Common myeloid progenitor, CD34-positive (primary cell): ENCODE results near the gene TEX47.
A peak's percentile ranks its signal among the peaks of the same experiment; 100 is the strongest.

Experiments used
- CTCF ChIA-PET: fragments of 350-600 bp; sonication (Branson Sonifier 250); formaldehyde crosslinking; loops from one replicate; lab custom pipeline; 2021; ENCODE audit warnings: antibody characterized with exemption; lab: Charles Lee
- POLR2A ChIA-PET: fragments of 350-600 bp; sonication (Branson Sonifier 250); formaldehyde crosslinking; loops from one replicate; lab custom pipeline; 2021; ENCODE audit warnings: antibody characterized with exemption; lab: Charles Lee
- DNase-seq, 3 donors: peaks; one replicate each; pipeline versions ENCODE4 v3.0.0 to v3.0.0-alpha.2; 2013
- H3K27ac ChIP-seq, 2 experiments: 1 replicate in 1 of 2; 2 replicates in 1 of 2; pipeline ENCODE4 v1.7.0; 2013; ENCODE audit warnings: inconsistent platforms in 2 of 2, low read length in 2 of 2, mild to moderate bottlenecking in 2 of 2, low read depth in 1 of 2, moderate library complexity in 1 of 2; ENCODE audit not compliant: severe bottlenecking in 2 of 2, insufficient read depth in 1 of 2, poor library complexity in 1 of 2
- H3K27me3 ChIP-seq, 5 experiments: replicated peaks in 2 of 5; 1 replicate in 3 of 5; 2 replicates in 2 of 5; pipeline versions ENCODE4 v1.6.1 to v1.7.0; 2013; ENCODE audit warnings: low read length in 4 of 5, mild to moderate bottlenecking in 2 of 5, moderate library complexity in 2 of 5, inconsistent platforms in 1 of 5; ENCODE audit not compliant: insufficient read depth in 5 of 5, control insufficient read depth in 4 of 5
- H3K36me3 ChIP-seq, 4 experiments: 1 replicate in 2 of 4; 2 replicates in 2 of 4; pipeline versions ENCODE4 v1.6.1 to v1.7.0; 2013; ENCODE audit warnings: low read length in 3 of 4, control low read depth in 1 of 4, mild to moderate bottlenecking in 1 of 4; ENCODE audit not compliant: control insufficient read depth in 4 of 4, insufficient read depth in 4 of 4
- H3K4me1 ChIP-seq, 4 experiments: 1 replicate in 3 of 4; 2 replicates in 1 of 4; pipeline versions ENCODE4 v1.6.1 to v1.7.1; 2013; ENCODE audit warnings: low read length in 3 of 4, mild to moderate bottlenecking in 3 of 4, control low read depth in 1 of 4, inconsistent platforms in 1 of 4, moderate library complexity in 1 of 4; ENCODE audit not compliant: control insufficient read depth in 4 of 4, insufficient read depth in 4 of 4; ENCODE audit errors: control extremely low read depth in 1 of 4
- H3K4me3 ChIP-seq, 7 experiments: 1 replicate in 4 of 7; 2 replicates in 3 of 7; pipeline versions ENCODE4 v1.5.1 to v1.7.0; 2013; ENCODE audit warnings: mild to moderate bottlenecking in 7 of 7, low read length in 6 of 7, moderate library complexity in 6 of 7, inconsistent platforms in 2 of 7, low read depth in 2 of 7, control low read depth in 1 of 7; ENCODE audit not compliant: insufficient read depth in 4 of 7, control insufficient read depth in 1 of 7; ENCODE audit errors: extremely low read depth in 1 of 7
- H3K9me3 ChIP-seq, 5 experiments: 1 replicate in 4 of 5; 2 replicates in 1 of 5; pipeline versions ENCODE4 v1.6.1 to v1.7.1; 2013; ENCODE audit warnings: low read length in 4 of 5, mild to moderate bottlenecking in 2 of 5, inconsistent platforms in 1 of 5, low read depth in 1 of 5, moderate library complexity in 1 of 5; ENCODE audit not compliant: control insufficient read depth in 4 of 5, insufficient read depth in 2 of 5; ENCODE audit errors: control extremely low read depth in 1 of 5
- WGBS: methylation state at CpG from one replicate; pipeline ENCODE4 v1.1.5; 2013; ENCODE audit not compliant: insufficient coverage; 5-methylcytosine and 5-hydroxymethylcytosine counted together

TEX47 gene

GRCh38 chr7:88771417-88771816 is 24.1 kb downstream of the TEX47 start:
- WGBS: no CpG with 5 or more reads among the region's 1 CpG
- CTCF ChIA-PET: no interaction called here
- Histone ChIP-seq H3K9me3 (no peaks in the 10 kb centered on the region), H3K36me3 (no peaks in the 10 kb centered on the region), H3K27ac (no peak overlapping the region), H3K27me3 (peaks cover 0 to 2% (median 0%) of the 10 kb centered on the region in 5 experiments), H3K4me3 (no peak overlapping the region), H3K4me1 (no peaks in the 10 kb centered on the region)
- POLR2A ChIA-PET: no interaction called here
- no peak for DNase-seq

GRCh38 chr7:88761779-88762178 is 33.8 kb downstream of the TEX47 start:
- Histone ChIP-seq H3K36me3 (no peaks in the 10 kb centered on the region), H3K27me3 (peaks cover 20 to 69% (median 25%) of the 10 kb centered on the region in 5 experiments), H3K4me3 (no peak overlapping the region), H3K27ac (no peak overlapping the region), H3K9me3 (no peaks in the 10 kb centered on the region), H3K4me1 (peaks cover 0 to 18% (median 8%) of the 10 kb centered on the region in 4 experiments)
- no peak for DNase-seq
- ChIA-PET POLR2A (interaction anchor here (0.5 kb wide), 1 partner anchor 1069 kb away, joined by 3 read pairs; no protein-coding TSS in a partner anchor), CTCF (no interaction called here)
- WGBS: 60% methylated on average over 1 of the region's 1 CpG

GRCh38 chr7:88760136-88760515 is 35.4 kb downstream of the TEX47 start:
- no peaks in the 10 kb centered on the region for H3K36me3 ChIP-seq
- peak; percentile 10 to 32 (median 31) for DNase-seq
- peaks cover 0 to 18% (median 8%) of the 10 kb centered on the region in 4 experiments for H3K4me1 ChIP-seq
- ChIA-PET POLR2A (no interaction called here), CTCF (no interaction called here)
- H3K4me3 ChIP-seq: peak overlapping the region in 4 of 7 experiments; percentile 31 to 74 (median 64)
- H3K27ac ChIP-seq: no peak overlapping the region
- peaks cover 20 to 76% (median 28%) of the 10 kb centered on the region in 5 experiments for H3K27me3 ChIP-seq
- H3K9me3 ChIP-seq: peaks cover 0 to 2% (median 0%) of the 10 kb centered on the region in 5 experiments
- 34% methylated on average over 3 of the region's 6 CpGs for WGBS

GRCh38 chr7:88759230-88760135 is 36.1 kb downstream of the TEX47 start, which contains the start of gene ZNF804B:
Gene ZNF804B (plus strand): TSS chr7:88759700. CDS start chr7:88759977, 277 bp downstream.
- H3K27ac ChIP-seq: no peak within 1 kb of the TSS
- POLR2A ChIA-PET: no interaction called here
- peaks cover 0 to 2% (median 0%) of the 10 kb centered on the region in 5 experiments for H3K9me3 ChIP-seq
- peak; percentile 23 to 47 (median 47) for DNase-seq
- CTCF ChIA-PET: interaction anchor here (1.8 kb wide), 1 partner anchor 9 kb away, joined by 6 read pairs; no protein-coding TSS in a partner anchor
- under 1% methylated on average over 24 of the region's 74 CpGs for WGBS
- peak within 1 kb of the TSS in 6 of 7 experiments; percentile 13 to 74 (median 48) for H3K4me3 ChIP-seq
- H3K4me1 ChIP-seq: peaks cover 0 to 18% (median 8%) of the 10 kb centered on the region in 4 experiments
- H3K27me3 ChIP-seq: peaks cover 20 to 78% (median 28%) of the 10 kb centered on the region in 5 experiments
- H3K36me3 ChIP-seq: no peaks in the 10 kb centered on the region

GRCh38 chr7:88758381-88759229 is 36.9 kb downstream of the TEX47 start:
- H3K4me1 ChIP-seq: peaks cover 0 to 18% (median 8%) of the 10 kb centered on the region in 4 experiments
- DNase-seq: peak; percentile 32 to 66 (median 64)
- ChIA-PET POLR2A (interaction anchor here (0.6 kb wide), 1 partner anchor 1020 kb away, joined by 5 read pairs; no protein-coding TSS in a partner anchor), CTCF (interaction anchor here (1.8 kb wide), 1 partner anchor 10 kb away, joined by 6 read pairs; no protein-coding TSS in a partner anchor)
- peaks cover 20 to 78% (median 28%) of the 10 kb centered on the region in 5 experiments for H3K27me3 ChIP-seq
- 3% methylated on average over 26 of the region's 33 CpGs for WGBS
- H3K4me3 ChIP-seq: peak overlapping the region in 6 of 7 experiments; percentile 13 to 74 (median 48)
- no peak overlapping the region for H3K27ac ChIP-seq
- no peaks in the 10 kb centered on the region for H3K36me3 ChIP-seq
- peaks cover 0 to 2% (median 0%) of the 10 kb centered on the region in 5 experiments for H3K9me3 ChIP-seq

GRCh38 chr7:88757371-88757770 is 38.2 kb downstream of the TEX47 start:
- no peak for DNase-seq
- Histone ChIP-seq H3K27me3 (peaks cover 20 to 73% (median 30%) of the 10 kb centered on the region in 5 experiments), H3K4me3 (no peak overlapping the region), H3K36me3 (no peaks in the 10 kb centered on the region), H3K9me3 (peaks cover 0 to 2% (median 0%) of the 10 kb centered on the region in 5 experiments), H3K27ac (no peak overlapping the region), H3K4me1 (peaks cover 0 to 18% (median 8%) of the 10 kb centered on the region in 4 experiments)
- CTCF ChIA-PET: interaction anchor here (1.8 kb wide), 1 partner anchor 11 kb away, joined by 6 read pairs; no protein-coding TSS in a partner anchor
- POLR2A ChIA-PET: no interaction called here
- WGBS: 60% methylated on average over 1 of the region's 2 CpGs
